ENCODE results near the gene SKIC8.
"Not testable (repeated sequence)": the region's sequence is repeated elsewhere in the genome, so short reads cannot be mapped to it uniquely, and the experiment has no call there.

The SKIC8 gene

DNA sequence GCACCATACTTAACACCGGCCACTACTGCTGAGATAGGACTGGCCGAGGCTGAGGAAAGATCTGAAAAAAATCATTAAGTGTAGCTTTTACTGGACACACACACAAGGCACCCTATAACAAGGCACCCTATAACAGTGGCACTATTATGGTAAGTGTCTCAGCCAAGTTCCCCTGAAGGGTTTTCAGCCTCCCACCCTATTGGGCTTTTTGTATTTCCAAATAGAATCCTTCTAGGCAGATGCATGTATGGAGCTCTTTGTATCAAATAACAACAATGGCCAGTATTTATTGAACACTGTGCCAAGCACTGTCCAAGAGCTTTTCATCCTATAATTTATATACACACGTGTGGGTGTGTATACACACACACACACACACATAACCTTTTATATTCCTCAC is 41.7 kb downstream of the SKIC8 start:
- peak in 4 of 56 donors; percentile 16 to 35 (median 24) for DNase-seq

DNA sequence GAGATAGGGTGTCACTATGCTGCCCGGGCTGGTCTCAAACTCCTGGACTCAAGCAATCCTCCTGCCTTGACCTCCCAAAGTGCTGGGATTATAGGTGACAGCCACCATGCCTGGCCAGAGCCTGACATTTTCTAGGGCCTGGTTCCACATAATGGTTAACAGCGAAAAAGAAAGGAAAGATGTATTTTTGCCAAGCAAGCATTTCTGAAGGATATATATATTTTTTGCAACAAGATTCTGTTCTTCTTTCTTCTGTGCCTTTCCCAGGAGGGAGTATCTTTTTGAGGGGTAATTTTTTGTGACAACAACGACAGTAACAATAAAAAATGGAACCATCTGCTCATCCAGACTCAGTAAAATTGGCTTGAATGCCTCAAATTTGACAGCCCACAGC is 43.4 kb downstream of the SKIC8 start:
- DNase-seq = no peak

GRCh38 chr15:78255421-78256043 is 43.9 kb downstream of the SKIC8 start:
- DNase-seq = no peak

DNA sequence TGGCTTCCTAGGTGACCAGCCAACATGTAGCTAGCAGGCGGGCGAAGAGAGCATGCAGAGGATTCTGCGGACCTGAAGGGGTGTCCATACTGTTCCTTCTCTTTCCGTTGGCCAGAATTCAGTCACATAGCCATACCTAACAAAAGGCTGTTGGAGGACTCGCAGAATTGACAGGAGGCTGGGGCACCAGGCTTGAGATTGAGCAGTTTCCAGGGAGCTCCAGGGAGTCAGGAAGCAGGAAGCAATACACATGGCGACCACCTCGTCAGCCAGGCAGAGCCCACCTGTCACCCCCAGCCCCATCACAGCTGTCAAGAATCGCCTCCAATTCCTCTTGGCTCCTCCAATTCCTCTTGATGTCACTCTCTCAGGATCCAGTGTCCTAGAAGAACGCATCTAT is 48.3 kb downstream of the SKIC8 start:
- no peak for DNase-seq

- no peak for DNase-seq
Observed at GRCh38 chr15:78249131-78249530, 50.3 kb downstream of the SKIC8 start.

DNA sequence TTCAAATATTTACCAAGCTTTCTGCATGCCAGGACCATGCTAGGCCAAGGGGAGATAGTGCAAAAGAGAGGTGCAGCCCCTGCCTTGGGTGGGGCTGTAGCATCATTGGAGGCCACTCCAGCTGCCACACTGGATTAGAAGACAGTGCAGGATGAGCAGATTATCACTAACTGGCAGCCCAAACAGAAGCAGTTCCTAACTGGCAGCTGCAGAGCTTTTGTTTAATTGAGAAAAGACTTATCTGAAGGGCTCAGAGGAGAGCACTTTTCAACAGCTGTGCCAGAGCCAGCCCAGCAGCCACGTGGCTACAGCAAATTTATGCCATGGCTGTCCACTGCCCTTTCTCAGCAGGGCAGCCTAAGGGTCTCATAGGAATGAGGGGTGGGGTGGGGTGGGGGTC is 51.5 kb downstream of the SKIC8 start:
- DNase-seq = no peak

GRCh38 chr15:78245976-78246620 is 53.3 kb downstream of the SKIC8 start:
- DNase-seq = not testable (repeated sequence)

DNA sequence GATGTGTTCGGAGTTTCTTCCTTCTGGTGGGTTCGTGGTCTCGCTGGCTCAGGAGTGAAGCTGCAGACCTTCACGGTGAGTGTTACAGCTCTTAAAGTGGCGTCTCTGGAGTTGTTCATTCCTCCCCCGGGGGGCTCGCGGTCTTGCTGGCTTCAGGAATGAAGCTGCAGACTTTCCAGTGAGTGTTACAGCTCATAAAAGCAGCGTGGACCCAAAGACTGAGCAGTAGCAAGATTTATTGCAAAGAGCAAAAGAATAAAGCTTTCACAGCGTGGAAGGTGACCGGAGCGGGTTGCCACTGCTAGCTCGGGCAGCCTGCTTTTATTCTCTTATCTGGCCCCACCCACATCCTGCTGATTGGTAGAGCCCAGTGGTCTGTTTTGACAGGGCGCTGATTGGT is 54.0 kb downstream of the SKIC8 start:
- DNase-seq = not testable (repeated sequence)

DNA sequence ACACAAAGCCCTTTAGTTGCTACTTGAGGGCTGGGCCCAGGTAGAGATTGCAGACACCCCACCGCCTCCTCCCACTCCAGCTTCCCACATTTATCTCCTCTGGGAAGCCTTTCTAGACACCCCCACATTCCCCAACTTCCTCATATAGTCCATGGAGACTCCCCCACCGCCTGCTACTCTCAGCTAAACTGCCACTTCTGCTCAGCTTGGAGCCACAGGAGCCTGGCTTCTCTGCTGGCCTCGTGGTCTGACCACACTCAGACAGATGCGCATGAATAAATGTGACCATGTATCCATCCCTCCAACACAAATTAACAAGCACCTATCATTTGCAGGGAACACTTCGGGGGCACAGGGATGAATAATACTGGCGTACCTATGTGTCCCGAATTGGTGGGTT is 54.5 kb downstream of the SKIC8 start:
- no peak for DNase-seq

GRCh38 chr15:78244101-78244500 is 55.3 kb downstream of the SKIC8 start:
- DNase-seq = no peak

- DNase-seq = peak in 25 of 56 donors; percentile 12 to 65 (median 30)
Observed at GRCh38 chr15:78243491-78243941, 55.9 kb downstream of the SKIC8 start.

DNA sequence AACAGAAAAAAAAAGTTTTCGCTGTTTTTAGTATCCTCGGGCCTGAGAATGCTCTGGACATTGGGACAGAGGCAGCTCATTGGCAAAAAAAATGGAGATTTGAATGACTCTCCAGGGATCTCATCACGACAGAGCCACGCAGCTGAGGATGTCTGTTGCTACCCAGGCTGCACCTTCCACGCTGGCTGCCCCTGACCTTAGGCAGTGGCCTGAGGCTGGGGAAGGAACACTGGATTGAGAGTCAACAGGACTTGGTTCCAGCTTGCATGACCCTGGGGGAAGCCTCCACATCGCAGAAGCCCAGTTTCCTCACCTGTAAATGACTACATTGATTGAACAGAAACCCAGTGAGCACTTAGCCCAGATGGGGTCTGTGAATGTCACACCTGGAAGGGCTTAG is 56.4 kb downstream of the SKIC8 start:
- no peak for DNase-seq

GRCh38 chr15:78242128-78242527 is 57.3 kb downstream of the SKIC8 start:
- DNase-seq = peak in 6 of 56 donors; percentile 13 to 35 (median 24)

DNA sequence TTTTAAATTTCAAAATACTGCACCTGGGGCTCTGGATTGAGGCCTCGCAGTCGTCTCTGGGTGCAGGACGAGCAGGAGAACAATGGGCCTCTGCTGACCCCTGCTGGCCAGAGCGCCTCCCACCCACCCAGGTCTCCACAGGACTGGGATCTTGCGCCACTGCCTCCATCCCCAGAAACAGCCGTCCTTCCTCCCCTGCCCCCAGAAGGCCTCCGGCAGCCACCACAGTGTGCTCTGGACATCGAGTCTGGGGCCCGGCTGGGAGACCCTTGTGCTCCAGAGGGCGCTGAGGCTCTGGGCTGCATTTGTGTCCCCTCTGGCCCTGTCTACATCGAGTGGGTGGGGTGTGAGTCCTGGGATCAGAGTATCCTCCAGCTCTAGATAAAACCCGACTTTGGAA is 58.4 kb downstream of the SKIC8 start:
- DNase-seq = peak in 55 of 56 donors; percentile 24 to 92 (median 69)

GRCh38 chr15:78239811-78240210 is 59.6 kb downstream of the SKIC8 start:
- no peak for DNase-seq

GRCh38 chr15:78237146-78237545 is 62.3 kb downstream of the SKIC8 start:
- no peak for DNase-seq

GRCh38 chr15:78236491-78236890 is 62.9 kb downstream of the SKIC8 start:
- DNase-seq = no peak

GRCh38 chr15:78234515-78235040 is 64.8 kb downstream of the SKIC8 start, which contains the start of gene ACSBG1:
Gene ACSBG1 (minus strand): TSS chr15:78234565. CDS start chr15:78234501, 64 bp downstream.
- DNase-seq = peak in 13 of 56 donors; percentile 22 to 65 (median 44)

GRCh38 chr15:78233496-78233895 is 65.9 kb downstream of the SKIC8 start:
- DNase-seq = no peak

Data from amygdala (tissue), 56 donors.